Activated naive CD8-positive, alpha-beta T cell treated with anti-CD3 and anti-CD28 coated beads for 36 hours (primary cell): ENCODE results near the gene DOK6. TPM values are rescaled to one million over a fixed set of nuclear protein-coding genes. Genes with fewer than 3 reads are reported as not detected.

Experiments used
- DNase-seq: peaks from one replicate; pipeline ENCODE4 v3.0.0; 2021
- H3K27ac Mint-ChIP-seq: one replicate; pipeline ENCODE4 v1.8.0; 2022; ENCODE audit warnings: mild to moderate bottlenecking, moderate library complexity, mixed read lengths
- H3K27me3 Mint-ChIP-seq: one replicate; pipeline ENCODE4 v1.8.0; 2022; ENCODE audit warnings: mild to moderate bottlenecking, mixed read lengths
- H3K36me3 Mint-ChIP-seq: one replicate; pipeline ENCODE4 v1.8.0; 2021; ENCODE audit warnings: mild to moderate bottlenecking, mixed read lengths
- H3K4me1 Mint-ChIP-seq: one replicate; pipeline ENCODE4 v1.8.0; 2021; ENCODE audit warnings: mixed read lengths
- H3K4me3 Mint-ChIP-seq: one replicate; pipeline ENCODE4 v1.8.0; 2022; ENCODE audit warnings: mild to moderate bottlenecking, moderate library complexity, mixed read lengths
- H3K9me3 Mint-ChIP-seq: one replicate; pipeline ENCODE4 v1.8.0; 2022; ENCODE audit warnings: mixed read lengths
- total RNA-seq, 2 experiments: library from RNA; stranded (reverse); gene quantifications; one replicate each; pipeline ENCODE4 v1.2.3, GENCODE V29; 2021

Gene DOK6
- total RNA-seq, 2 experiments from 2014 or later = not detected

DNA sequence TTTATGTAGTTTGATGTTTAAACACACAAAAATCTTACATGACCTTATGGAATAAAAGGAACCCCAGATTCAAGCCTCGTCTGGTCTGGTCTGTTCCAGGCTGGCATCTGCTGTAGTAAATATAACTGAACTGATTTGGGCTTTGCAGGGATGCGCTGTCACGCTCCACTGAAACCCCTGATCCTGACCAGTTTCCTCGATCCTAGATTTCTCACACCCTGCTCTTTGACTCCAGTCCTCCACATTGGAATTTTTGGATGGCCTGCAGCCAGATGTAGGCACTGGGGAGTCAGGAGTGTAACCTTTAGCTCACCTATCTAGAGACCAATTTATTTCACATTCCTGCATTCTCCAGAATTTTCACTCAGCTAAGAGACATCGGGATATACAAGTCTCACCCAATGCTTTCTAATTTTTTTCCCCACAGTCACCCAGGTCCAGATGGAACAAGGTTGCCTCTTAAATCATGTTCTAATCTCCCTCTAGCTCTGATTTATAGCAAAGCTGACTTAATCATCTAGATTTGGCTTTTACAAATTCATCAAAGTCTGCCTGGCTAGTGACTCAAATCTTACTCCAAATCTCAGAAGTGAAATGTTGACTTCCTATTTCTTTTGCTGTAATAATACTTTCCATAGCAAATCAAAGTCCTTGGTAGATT is 327.4 kb downstream of the DOK6 start:
- Mint-ChIP-seq H3K27ac (no peak overlapping the region), H3K9me3 (no peaks in the 10 kb centered on the region), H3K4me3 (no peak overlapping the region), H3K4me1 (peaks cover 4% of the 10 kb centered on the region), H3K27me3 (no peaks in the 10 kb centered on the region), H3K36me3 (no peaks in the 10 kb centered on the region)
- DNase-seq = no peak

DNA sequence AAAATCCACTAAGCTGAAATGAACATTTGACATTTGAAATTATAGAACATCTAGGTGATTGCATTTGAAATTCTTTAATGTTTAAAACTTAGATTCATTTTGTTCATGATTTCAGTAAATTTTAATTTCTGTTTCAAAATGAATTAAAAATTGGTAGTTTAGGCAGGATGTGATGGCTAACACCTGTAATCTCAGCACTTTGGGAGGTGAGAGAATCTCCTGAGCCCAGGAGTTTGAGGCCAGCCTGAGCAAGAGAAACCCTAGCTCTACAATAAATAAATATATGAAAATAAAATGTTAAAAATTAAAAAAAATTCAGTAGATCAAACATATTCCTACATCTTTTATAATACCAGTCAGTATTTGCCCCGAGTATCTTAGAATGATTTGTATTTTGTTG is 330.0 kb downstream of the DOK6 start:
- H3K27me3 Mint-ChIP-seq = no peaks in the 10 kb centered on the region
- no peaks in the 10 kb centered on the region for H3K9me3 Mint-ChIP-seq
- no peak overlapping the region for H3K27ac Mint-ChIP-seq
- peaks cover 2% of the 10 kb centered on the region for H3K4me1 Mint-ChIP-seq
- H3K4me3 Mint-ChIP-seq = no peak overlapping the region
- DNase-seq = no peak
- H3K36me3 Mint-ChIP-seq = no peaks in the 10 kb centered on the region

DNA sequence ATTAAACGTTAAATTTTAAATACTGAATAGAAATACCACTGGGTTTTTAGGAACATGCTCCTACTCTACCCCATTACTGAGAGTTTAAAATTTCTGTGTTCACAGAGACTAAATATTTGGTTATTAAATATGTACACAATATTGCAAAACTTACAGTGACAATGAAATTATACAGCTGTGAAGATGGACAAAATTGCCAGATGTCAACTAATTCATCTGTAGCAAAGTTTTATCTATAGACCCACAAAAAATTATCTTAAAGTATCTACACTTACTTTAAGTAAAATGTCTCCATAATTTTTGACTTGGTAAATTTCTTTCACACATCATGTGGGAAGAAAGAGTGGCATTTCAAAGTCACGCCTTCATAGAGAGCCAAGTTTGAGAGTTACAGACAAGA is 333.8 kb downstream of the DOK6 start:
- Mint-ChIP-seq H3K27ac (no peak overlapping the region), H3K36me3 (no peaks in the 10 kb centered on the region), H3K4me3 (no peak overlapping the region), H3K9me3 (peaks cover 1% of the 10 kb centered on the region), H3K27me3 (no peaks in the 10 kb centered on the region), H3K4me1 (no peaks in the 10 kb centered on the region)
- DNase-seq = no peak

DNA sequence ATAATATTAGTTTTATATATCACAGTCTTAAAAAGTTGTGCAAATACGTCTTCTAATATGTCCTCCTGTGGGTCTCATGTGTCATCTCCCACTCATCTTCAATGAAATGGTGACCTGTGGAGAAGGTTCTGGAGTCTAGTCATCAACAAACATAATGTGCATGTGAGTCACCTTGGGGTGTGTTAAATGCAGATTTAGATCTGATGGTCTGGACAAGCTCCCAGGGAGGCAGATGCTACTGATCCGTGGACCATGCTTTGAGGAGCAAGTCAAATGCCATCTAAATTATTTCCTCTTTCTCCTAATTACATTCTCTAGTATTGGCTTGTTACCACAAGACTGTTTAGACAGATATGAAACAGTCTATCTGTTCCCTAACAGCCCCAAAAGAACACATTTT is 336.0 kb downstream of the DOK6 start:
- no peak overlapping the region for H3K4me3 Mint-ChIP-seq
- no peak overlapping the region for H3K27ac Mint-ChIP-seq
- no peaks in the 10 kb centered on the region for H3K27me3 Mint-ChIP-seq
- H3K36me3 Mint-ChIP-seq = no peaks in the 10 kb centered on the region
- no peaks in the 10 kb centered on the region for H3K4me1 Mint-ChIP-seq
- peaks cover 1% of the 10 kb centered on the region for H3K9me3 Mint-ChIP-seq
- no peak for DNase-seq

DNA sequence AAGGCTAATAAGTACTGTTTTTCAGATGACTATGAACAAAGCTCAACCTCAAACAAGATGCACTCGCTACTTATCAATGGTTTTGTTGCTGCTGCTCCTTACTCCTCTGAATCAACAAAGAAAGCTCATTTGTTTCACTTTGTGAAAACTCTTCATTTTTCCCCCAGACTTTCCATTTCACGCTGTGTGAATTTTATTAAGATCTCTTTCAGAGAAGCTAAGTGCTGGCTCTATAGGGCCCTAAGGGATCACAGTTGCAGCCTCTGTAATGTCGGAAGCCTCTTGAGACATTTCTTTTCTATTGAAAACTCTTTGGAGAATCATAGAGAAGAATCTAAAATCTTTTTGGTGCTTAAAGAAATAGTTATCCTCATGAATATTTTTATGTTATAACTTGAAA is 337.2 kb downstream of the DOK6 start:
- Mint-ChIP-seq H3K4me1 (no peaks in the 10 kb centered on the region), H3K4me3 (no peak overlapping the region), H3K27me3 (no peaks in the 10 kb centered on the region), H3K36me3 (no peaks in the 10 kb centered on the region), H3K27ac (no peak overlapping the region), H3K9me3 (peaks cover 1% of the 10 kb centered on the region)
- DNase-seq = no peak

DNA sequence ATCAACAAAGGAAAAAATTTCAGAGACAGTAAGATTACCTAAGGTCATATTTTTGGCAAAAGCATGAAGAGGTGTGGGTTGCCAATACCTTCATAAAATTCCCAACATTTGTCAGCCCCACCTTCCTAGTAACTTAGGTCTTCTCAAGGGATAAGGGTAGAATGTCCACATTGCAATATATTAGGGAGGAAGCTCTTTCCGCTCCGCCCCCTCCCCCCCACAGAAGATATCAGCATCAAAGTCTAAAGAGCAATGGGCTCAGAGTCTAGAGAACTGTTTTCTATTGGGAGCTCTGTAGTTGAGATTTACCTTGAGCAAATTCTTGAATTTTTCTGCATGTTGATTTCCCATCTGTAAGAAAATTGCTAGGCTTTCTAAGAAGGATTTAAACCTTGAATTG is 346.7 kb downstream of the DOK6 start:
- no peak for DNase-seq
- H3K27ac Mint-ChIP-seq = no peak overlapping the region
- H3K9me3 Mint-ChIP-seq = peaks cover 4% of the 10 kb centered on the region
- H3K27me3 Mint-ChIP-seq = no peaks in the 10 kb centered on the region
- no peaks in the 10 kb centered on the region for H3K4me1 Mint-ChIP-seq
- peaks cover 4% of the 10 kb centered on the region for H3K36me3 Mint-ChIP-seq
- H3K4me3 Mint-ChIP-seq = no peak overlapping the region

DNA sequence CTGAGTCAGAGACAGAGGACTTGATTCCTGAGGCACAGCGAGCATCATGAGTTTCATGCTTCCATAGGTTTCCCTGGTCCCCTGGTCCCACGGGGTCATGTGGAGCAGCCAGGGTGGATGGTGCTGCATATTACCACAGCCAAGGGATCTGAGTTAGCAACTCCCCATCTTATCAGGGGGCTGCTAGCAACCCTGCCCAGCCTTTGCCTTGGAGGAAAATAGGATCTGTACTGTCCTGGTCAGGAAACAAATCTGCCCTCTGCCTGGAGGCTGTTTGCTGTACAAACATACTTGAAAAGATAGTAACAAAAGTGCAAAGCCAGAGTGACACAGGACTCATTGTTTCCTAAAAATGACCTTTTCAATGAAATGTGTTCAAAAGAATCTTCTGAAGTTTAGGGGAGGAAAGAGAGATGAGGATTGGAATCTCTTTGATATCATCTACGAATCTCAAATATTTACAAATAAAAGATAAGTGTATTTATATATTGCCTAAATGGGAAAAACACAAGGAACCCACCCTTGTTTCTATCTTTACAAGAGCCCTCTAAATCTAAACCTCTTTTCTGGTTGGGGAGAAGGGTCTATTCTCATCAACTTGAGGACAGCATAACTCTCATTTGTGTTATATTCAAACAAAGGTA is 352.2 kb downstream of the DOK6 start:
- Mint-ChIP-seq H3K4me3 (no peak overlapping the region), H3K36me3 (peaks cover 22% of the 10 kb centered on the region), H3K27me3 (no peaks in the 10 kb centered on the region), H3K4me1 (peaks cover 17% of the 10 kb centered on the region), H3K9me3 (peaks cover 21% of the 10 kb centered on the region), H3K27ac (no peak overlapping the region)
- no peak for DNase-seq

DNA sequence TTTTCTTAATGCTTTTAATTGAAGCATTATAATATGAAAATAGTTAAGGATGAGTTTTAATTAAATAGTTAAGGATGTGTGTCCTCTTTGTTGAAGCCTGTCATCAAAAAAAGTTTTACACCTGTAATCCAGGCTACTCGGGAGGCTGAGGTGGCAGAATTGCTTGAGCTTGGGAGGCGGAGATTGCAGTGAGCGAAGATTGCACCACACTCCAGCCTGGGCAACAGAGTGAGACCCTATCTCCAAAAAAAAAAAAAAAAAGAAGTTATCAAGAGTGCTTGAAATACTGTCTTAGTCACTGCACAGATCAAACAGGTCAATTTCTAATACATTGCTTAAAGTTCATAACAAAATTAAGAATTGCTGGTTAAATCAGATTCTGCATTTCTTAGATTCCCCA is 353.4 kb downstream of the DOK6 start:
- Mint-ChIP-seq H3K4me1 (peaks cover 18% of the 10 kb centered on the region), H3K4me3 (no peak overlapping the region), H3K36me3 (peaks cover 24% of the 10 kb centered on the region), H3K27ac (no peak overlapping the region), H3K9me3 (peaks cover 19% of the 10 kb centered on the region), H3K27me3 (no peaks in the 10 kb centered on the region)
- DNase-seq = no peak

DNA sequence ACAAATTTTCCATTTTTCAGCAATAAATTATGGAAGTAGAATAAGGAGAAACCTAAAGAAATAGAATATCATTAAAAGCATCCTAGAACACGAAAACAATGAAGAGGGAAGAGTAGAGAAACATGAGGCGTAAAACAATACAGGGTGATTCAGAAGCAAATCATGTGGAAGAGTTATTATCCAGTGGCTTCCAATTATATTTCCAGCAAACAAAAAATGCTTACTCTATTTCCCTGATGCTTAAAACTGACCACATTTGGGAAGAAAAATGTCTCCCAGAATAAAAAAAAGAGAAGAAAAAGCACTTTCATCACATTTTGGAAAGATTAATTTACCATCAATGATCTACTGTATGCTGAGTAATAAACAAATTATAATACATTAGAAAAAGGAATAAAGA is 354.4 kb downstream of the DOK6 start:
- Mint-ChIP-seq H3K36me3 (peaks cover 23% of the 10 kb centered on the region), H3K4me3 (no peak overlapping the region), H3K27me3 (no peaks in the 10 kb centered on the region), H3K27ac (no peak overlapping the region), H3K4me1 (peaks cover 18% of the 10 kb centered on the region), H3K9me3 (peaks cover 18% of the 10 kb centered on the region)
- DNase-seq = no peak

DNA sequence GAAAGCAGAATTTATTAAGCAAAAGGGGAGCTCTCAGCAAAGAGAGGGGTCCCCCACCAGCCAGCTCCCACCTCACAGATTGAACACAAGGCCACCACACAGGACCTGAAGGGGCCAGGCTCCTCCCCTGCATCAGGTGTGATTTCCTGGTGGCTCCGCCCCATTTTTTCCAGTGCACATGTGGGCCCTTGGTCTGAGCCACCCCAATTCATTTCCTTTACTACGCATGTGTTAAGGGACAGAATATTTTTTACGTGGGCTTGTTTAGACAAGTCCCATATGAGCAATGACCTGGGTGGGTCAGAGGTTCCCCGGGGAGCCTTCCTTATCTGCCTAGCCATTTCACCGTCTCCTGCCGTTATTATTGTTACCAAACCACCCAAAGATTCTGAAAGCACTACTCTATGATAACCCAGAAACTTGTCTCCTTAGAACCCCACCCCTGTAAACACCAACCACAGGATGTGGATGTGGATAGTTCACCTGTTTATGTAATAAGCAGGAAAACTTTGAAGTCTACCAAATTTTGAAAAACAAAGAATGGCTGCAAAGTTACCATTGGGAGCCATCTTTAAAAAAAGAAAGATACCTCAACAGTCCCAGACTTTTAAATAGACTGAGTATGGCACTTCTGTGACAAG is 355.3 kb downstream of the DOK6 start:
- peaks cover 17% of the 10 kb centered on the region for H3K9me3 Mint-ChIP-seq
- no peak overlapping the region for H3K27ac Mint-ChIP-seq
- no peaks in the 10 kb centered on the region for H3K27me3 Mint-ChIP-seq
- H3K4me1 Mint-ChIP-seq = peaks cover 18% of the 10 kb centered on the region
- H3K36me3 Mint-ChIP-seq = peaks cover 20% of the 10 kb centered on the region
- no peak overlapping the region for H3K4me3 Mint-ChIP-seq
- no peak for DNase-seq

DNA sequence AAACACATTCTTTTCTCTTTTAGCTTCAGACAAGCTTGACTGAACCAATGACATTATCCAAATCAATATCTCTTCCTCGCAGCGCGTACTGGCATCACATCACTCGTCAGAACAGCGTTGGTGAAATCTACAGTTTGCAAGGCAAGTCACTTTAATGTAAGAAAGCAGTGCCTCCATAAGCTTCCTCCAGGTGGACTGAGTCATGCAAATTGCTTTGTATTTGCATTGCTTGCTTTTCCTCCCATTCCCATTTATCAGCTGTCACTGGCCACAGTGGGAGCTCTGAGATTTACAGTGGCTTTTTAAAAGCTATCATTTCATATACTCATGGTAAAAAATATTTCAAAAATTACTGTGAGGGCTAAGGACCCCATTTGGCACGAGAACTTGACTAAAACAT is 357.0 kb downstream of the DOK6 start:
- DNase-seq = no peak
- peaks cover 18% of the 10 kb centered on the region for H3K4me1 Mint-ChIP-seq
- H3K27ac Mint-ChIP-seq = no peak overlapping the region
- peaks cover 17% of the 10 kb centered on the region for H3K9me3 Mint-ChIP-seq
- H3K4me3 Mint-ChIP-seq = no peak overlapping the region
- H3K36me3 Mint-ChIP-seq = peaks cover 19% of the 10 kb centered on the region
- no peaks in the 10 kb centered on the region for H3K27me3 Mint-ChIP-seq

DNA sequence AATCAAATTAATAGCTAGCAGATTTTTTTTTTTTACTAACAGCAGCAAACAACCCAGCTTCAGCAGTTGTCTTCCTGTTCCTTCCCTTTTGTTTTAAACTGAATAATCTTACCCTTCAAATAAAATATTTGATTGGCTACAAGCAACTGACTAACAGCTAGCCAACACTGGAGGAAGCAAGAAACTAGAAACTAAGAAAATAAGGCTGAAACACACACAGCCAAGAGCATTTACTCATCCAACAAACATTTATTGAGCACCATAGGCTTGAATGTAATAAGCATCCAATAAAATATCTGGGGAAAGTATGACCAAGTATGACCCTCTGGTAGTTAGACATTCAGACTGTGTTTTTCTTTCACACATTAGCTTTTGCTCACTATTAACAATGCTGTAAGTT is 357.8 kb downstream of the DOK6 start:
- H3K4me3 Mint-ChIP-seq = no peak overlapping the region
- no peak for DNase-seq
- H3K27me3 Mint-ChIP-seq = no peaks in the 10 kb centered on the region
- no peak overlapping the region for H3K27ac Mint-ChIP-seq
- H3K4me1 Mint-ChIP-seq = peaks cover 16% of the 10 kb centered on the region
- H3K36me3 Mint-ChIP-seq = peaks cover 18% of the 10 kb centered on the region
- H3K9me3 Mint-ChIP-seq = peaks cover 15% of the 10 kb centered on the region

DNA sequence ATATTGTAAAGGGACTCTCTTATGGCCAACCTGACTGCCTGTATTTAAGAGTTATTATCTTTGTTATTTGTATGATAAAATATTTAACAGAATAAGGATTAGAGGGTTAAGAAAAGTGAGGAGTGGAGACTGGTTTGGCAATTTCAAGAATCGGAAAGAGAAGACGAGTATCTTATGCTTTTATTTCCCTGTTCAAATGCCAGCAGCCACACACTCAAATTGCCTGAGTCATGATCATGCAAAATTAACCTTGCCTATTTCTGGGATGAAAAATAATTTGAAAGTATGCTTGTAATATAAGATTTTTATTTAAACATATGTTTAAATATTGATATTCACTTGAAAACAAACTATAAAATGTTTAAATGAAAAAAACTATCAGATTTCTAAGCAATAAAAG is 358.4 kb downstream of the DOK6 start:
- Mint-ChIP-seq H3K9me3 (peaks cover 13% of the 10 kb centered on the region), H3K36me3 (peaks cover 15% of the 10 kb centered on the region), H3K4me3 (no peak overlapping the region), H3K4me1 (peaks cover 16% of the 10 kb centered on the region), H3K27me3 (no peaks in the 10 kb centered on the region), H3K27ac (no peak overlapping the region)
- no peak for DNase-seq

DNA sequence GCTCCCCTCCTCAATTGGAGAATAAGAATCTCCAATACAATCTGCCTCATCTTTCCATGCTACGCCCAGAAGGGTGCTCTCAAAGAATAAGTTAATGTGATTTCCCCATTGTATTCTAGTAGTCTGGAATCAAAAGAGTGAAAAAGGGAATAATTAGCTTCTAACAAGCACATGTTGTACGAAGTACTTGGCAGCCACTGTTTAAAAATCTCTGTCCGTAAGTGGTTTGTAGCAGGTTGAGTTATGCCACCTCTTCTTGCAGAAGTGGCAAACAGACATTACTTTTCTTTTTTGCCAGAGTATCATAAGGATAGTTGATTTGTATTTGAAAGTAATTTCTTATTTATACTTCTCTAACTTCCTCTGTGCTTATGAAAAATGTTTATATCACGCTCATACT is 362.3 kb downstream of the DOK6 start:
- Mint-ChIP-seq H3K27me3 (no peaks in the 10 kb centered on the region), H3K4me3 (no peak overlapping the region), H3K9me3 (no peaks in the 10 kb centered on the region), H3K36me3 (peaks cover 2% of the 10 kb centered on the region), H3K4me1 (peaks cover 2% of the 10 kb centered on the region), H3K27ac (no peak overlapping the region)
- no peak for DNase-seq

DNA sequence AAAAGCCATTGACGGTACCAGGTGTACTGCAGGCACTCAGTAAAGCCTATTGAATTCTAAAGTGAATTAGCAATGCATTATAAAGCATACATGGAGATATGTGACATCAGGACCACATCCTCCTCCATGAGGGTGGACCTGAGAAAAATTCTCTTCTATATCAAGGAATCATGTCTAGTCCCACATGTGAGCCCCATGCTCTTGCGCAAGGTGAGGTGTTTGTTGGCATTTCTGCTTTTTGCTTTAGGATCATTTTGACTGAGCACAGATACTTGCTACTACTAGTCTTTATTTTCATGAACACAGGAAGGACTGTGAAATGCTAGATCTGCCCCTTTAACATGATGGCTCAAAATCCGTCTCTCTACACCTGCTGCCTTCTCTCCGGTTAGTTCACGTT is 363.1 kb downstream of the DOK6 start:
- no peak overlapping the region for H3K4me3 Mint-ChIP-seq
- peaks cover 2% of the 10 kb centered on the region for H3K36me3 Mint-ChIP-seq
- H3K27me3 Mint-ChIP-seq = no peaks in the 10 kb centered on the region
- H3K27ac Mint-ChIP-seq = no peak overlapping the region
- no peak for DNase-seq
- no peaks in the 10 kb centered on the region for H3K4me1 Mint-ChIP-seq
- H3K9me3 Mint-ChIP-seq = no peaks in the 10 kb centered on the region

DNA sequence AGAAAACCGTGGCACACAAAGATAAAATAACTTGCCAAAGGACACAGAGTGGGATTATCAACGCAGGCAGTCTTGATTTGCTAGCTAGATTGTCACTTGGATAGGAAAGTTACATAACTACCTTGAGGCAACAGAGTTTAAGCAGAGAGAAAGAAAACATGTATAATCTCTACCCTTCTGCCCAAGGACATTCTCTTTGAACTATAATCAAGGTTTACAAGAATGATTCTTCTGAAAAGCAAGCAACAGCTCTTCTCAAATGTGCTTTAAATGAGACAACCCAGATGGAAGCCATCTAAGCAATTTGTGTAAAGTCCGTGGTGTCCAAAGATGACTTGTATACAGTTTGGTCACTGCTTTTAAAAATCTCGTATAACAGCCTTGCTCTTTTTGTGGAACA is 369.6 kb downstream of the DOK6 start:
- Mint-ChIP-seq H3K36me3 (peaks cover 9% of the 10 kb centered on the region), H3K4me3 (no peak overlapping the region), H3K27ac (no peak overlapping the region), H3K27me3 (no peaks in the 10 kb centered on the region), H3K4me1 (peaks cover 6% of the 10 kb centered on the region), H3K9me3 (peaks cover 4% of the 10 kb centered on the region)
- DNase-seq = no peak
